A549 (cell line): ENCODE results near the gene SHQ1. TPM values are rescaled to one million over a fixed set of nuclear protein-coding genes. Genes with fewer than 3 reads are reported as not detected.

Experiments used
- ATAC-seq, 2 experiments: fragments of 200-7000 bp in 1 of 2; fragments of >200 bp in 1 of 2; cut with Nextera tagmentation in 1 of 2; cut with Tn5 transposase in 1 of 2; 3 replicates each; pipeline versions ENCODE4 v1.8.0 to v1.9.1; 2018 to 2020; ENCODE audit warnings: mild to moderate bottlenecking in 1 of 2, moderate library complexity in 1 of 2
- CTCF ChIA-PET: fragments of 300-600 bp; sonication (Branson Sonifier 250); formaldehyde crosslinking; extraction: SDS; loops from one replicate; lab custom pipeline; 2021; ENCODE audit warnings: antibody characterized with exemption, inconsistent platforms; lab: Yijun Ruan, JAX
- POLR2A ChIA-PET: fragments of 350-600 bp; formaldehyde crosslinking; extraction: SDS; loops from one replicate; lab custom pipeline; 2021; ENCODE audit warnings: antibody characterized with exemption, inconsistent platforms; lab: Yijun Ruan, JAX
- DNase-seq, 2 experiments: peaks; one replicate each; pipeline versions ENCODE4 v3.0.0 to v3.0.0-alpha.2; 2011 to 2016; ENCODE audit warnings: low read depth in 1 of 2, low spot score in 1 of 2
- FAIRE-seq: peaks from 2 replicates; lab custom pipeline; 2011; peaks lifted over from hg19 to GRCh38; lab: Jason Lieb, UNC
- H3K27ac ChIP-seq, 2 experiments: fragments of >200 bp; sonication (Bioruptor Twin); formaldehyde crosslinking; 3 replicates each; pipeline ENCODE4 v1.5.1; 2016 to 2017
- H3K4me1 ChIP-seq: fragments of >200 bp; sonication (Bioruptor Twin); formaldehyde crosslinking; 3 replicates; pipeline ENCODE4 v1.6.1; 2016
- H3K4me2 ChIP-seq: fragments of >200 bp; sonication (Bioruptor Twin); formaldehyde crosslinking; 3 replicates; pipeline ENCODE4 v1.6.1; 2016
- H3K4me3 ChIP-seq: fragments of >200 bp; sonication (Bioruptor Twin); formaldehyde crosslinking; 3 replicates; pipeline ENCODE4 v1.5.1; 2016
- H3K9me3 ChIP-seq: fragments of >200 bp; sonication (Bioruptor Twin); formaldehyde crosslinking; 3 replicates; pipeline ENCODE4 v1.6.1; 2016
- CEBPB ChIP-seq, 2 experiments: fragments of >200 bp in 1 of 2; sonication (Bioruptor Twin) in 1 of 2; formaldehyde crosslinking in 1 of 2; IDR thresholded peaks; 2 replicates each; pipeline ENCODE4 v1.6.1; 2012 to 2016
- E2F6 ChIP-seq: IDR thresholded peaks from 2 replicates; pipeline ENCODE4 v1.6.1; 2012; ENCODE audit warnings: low read depth, borderline replicate concordance
- HES2 ChIP-seq: fragments of >200 bp; sonication (Bioruptor Twin); formaldehyde crosslinking; IDR thresholded peaks from 2 replicates; pipeline ENCODE4 v1.6.1; 2016
- HOXB13 ChIP-seq: fragments of 250-450 bp; sonication (Bioruptor Pico); IDR thresholded peaks from 2 replicates; pipeline ENCODE4 v1.5.0; 2020; ENCODE audit warnings: low read depth, mild to moderate bottlenecking, moderate library complexity
- KDM1A ChIP-seq: fragments of 200-600 bp; sonication (generic); IDR thresholded peaks from 2 replicates; pipeline ENCODE4 v1.6.1; 2016; ENCODE audit warnings: low read depth, mild to moderate bottlenecking
- KDM5A ChIP-seq: fragments of 200-600 bp; sonication (generic); IDR thresholded peaks from 2 replicates; pipeline ENCODE4 v1.6.1; 2016; ENCODE audit warnings: antibody characterized with exemption, mild to moderate bottlenecking
- MAFK ChIP-seq: fragments of 450-650 bp; IDR thresholded peaks from 2 replicates; pipeline ENCODE4 v1.6.1; 2014; ENCODE audit not compliant: partially characterized antibody
- MAZ ChIP-seq: fragments of 150-350 bp; IDR thresholded peaks from 2 replicates; pipeline ENCODE4 v1.6.1; 2014; ENCODE audit warnings: antibody characterized with exemption, low read depth, low read length, borderline replicate concordance
- MYC ChIP-seq: IDR thresholded peaks from 2 replicates; pipeline ENCODE4 v1.6.1; 2012; ENCODE audit warnings: mild to moderate bottlenecking, inconsistent platforms, low read length, improper control_type of control experiment, borderline replicate concordance
- PBX3 ChIP-seq: IDR thresholded peaks from 2 replicates; pipeline ENCODE4 v1.6.1; 2012
- RCOR1 ChIP-seq: fragments of 150-350 bp; IDR thresholded peaks from 2 replicates; pipeline ENCODE4 v1.6.1; 2014; ENCODE audit warnings: antibody characterized with exemption, low read length, low read depth
- REST ChIP-seq: fragments of 200-600 bp; sonication (generic); IDR thresholded peaks from 2 replicates; pipeline ENCODE4 v1.6.1; 2016; ENCODE audit warnings: antibody characterized with exemption, mild to moderate bottlenecking, moderate library complexity
- WGBS: methylation state at CpG from one replicate; pipeline ENCODE4 v1.1.6; 2017; ENCODE audit errors: missing lambda C conversion rate; 5-methylcytosine and 5-hydroxymethylcytosine counted together
- polyA plus RNA-seq, 4 experiments: library from polyadenylated mRNA; depleted of rRNA in 3 of 4; stranded (reverse); fragments of >200 nt; fragmentation: RNase III in 1 of 4; extraction: RNeasy Plus Mini Kit Qiagen cat#74134 plus additional on column Dnase treatment in 1 of 4; gene quantifications; 2 replicates in 3 of 4; 3 replicates in 1 of 4; pipeline ENCODE4 v1.2.3, GENCODE V29; 2011 to 2017

The SHQ1 gene
- polyA plus RNA-seq, 2 of the 4 experiments (the other 2 are of a cell fraction), result 18.0 to 22.2 TPM

- Histone ChIP-seq H3K4me2 (no peak overlapping the region), H3K27ac (no peak overlapping the region), H3K4me1 (no peaks in the 10 kb centered on the region), H3K4me3 (no peak overlapping the region), H3K9me3 (no peaks in the 10 kb centered on the region)
- FAIRE-seq, result no peak
- WGBS, result 55% methylated on average over 7 of the region's 7 CpGs
- no peak for TF ChIP-seq MAFK
- no peak for TF ChIP-seq RCOR1
- no peak for TF ChIP-seq HES2
- ATAC-seq, result no peak
- ChIA-PET CTCF (interaction anchor here (0.6 to 3.7 kb wide), 6 partner anchors 9 to 1208 kb away, joined by 3 to 17 read pairs (median 3); no protein-coding TSS in a partner anchor), POLR2A (no interaction called here)
- DNase-seq, result no peak
Observed at GRCh38 chr3:72862314-72863090, 14.3 kb upstream of the SHQ1 start.

GRCh38 chr3:72860846-72861245 is 12.6 kb upstream of the SHQ1 start:
- FAIRE-seq, result no peak
- H3K4me2 ChIP-seq, result no peak overlapping the region
- no peak overlapping the region for H3K4me3 ChIP-seq
- H3K27ac ChIP-seq, result no peak overlapping the region
- ChIA-PET POLR2A (no interaction called here), CTCF (interaction anchor here (1.0 to 3.7 kb wide), 2 partner anchors 10 to 160 kb away, joined by 3 to 17 read pairs; no protein-coding TSS in a partner anchor)
- TF ChIP-seq KDM1A, result no peak
- no peak for TF ChIP-seq CEBPB (IDR thresholded peaks at IDR 0.05)
- no peak for TF ChIP-seq PBX3
- 9% methylated on average over 1 of the region's 1 CpG for WGBS
- DNase-seq, result no peak
- no peaks in the 10 kb centered on the region for H3K4me1 ChIP-seq
- no peaks in the 10 kb centered on the region for H3K9me3 ChIP-seq
- ATAC-seq, result no peak

GRCh38 chr3:72860053-72860452 is 11.8 kb upstream of the SHQ1 start:
- TF ChIP-seq MAZ, result no peak
- TF ChIP-seq KDM1A, result no peak
- TF ChIP-seq E2F6, result no peak
- TF ChIP-seq HOXB13 (CRISPR knock-in tag), result no peak
- no peak for TF ChIP-seq KDM5A
- no peak for TF ChIP-seq REST
- TF ChIP-seq MYC, result no peak
- Histone ChIP-seq H3K9me3 (no peaks in the 10 kb centered on the region), H3K4me2 (no peak overlapping the region), H3K4me1 (no peaks in the 10 kb centered on the region), H3K4me3 (no peak overlapping the region), H3K27ac (no peak overlapping the region)
- FAIRE-seq, result no peak
- CTCF ChIA-PET, result interaction anchor here (1.0 to 3.7 kb wide), 4 partner anchors 9 to 211 kb away, joined by 3 to 17 read pairs (median 4); no protein-coding TSS in a partner anchor
- no peak for DNase-seq
- POLR2A ChIA-PET, result no interaction called here
- ATAC-seq, result no peak
- WGBS, result 54% methylated on average over 5 of the region's 5 CpGs
